ENCODE results near the gene ADNP. TPM values are rescaled to one million over a fixed set of nuclear protein-coding genes. Genes with fewer than 3 reads are reported as not detected.
A peak's percentile ranks its signal among the peaks of the same experiment; 100 is the strongest.

ADNP gene
- polyA plus RNA-seq, 1 experiment: 36.8 TPM

GRCh38 chr20:50900261-50900660 lies 31.0 kb downstream of the ADNP start:
- Histone ChIP-seq H3K9me3 (ENCODE audit: control insufficient read depth, insufficient read depth, low read length) (no peaks in the 10 kb centered on the region), H3K27me3 (ENCODE audit: control insufficient read depth, insufficient read depth, low read length) (no peaks in the 10 kb centered on the region), H3K4me3 (ENCODE audit: low read depth, low read length) (no peak overlapping the region), H3K27ac (ENCODE audit: low read depth, low read length) (no peak overlapping the region)
- DNase-seq (ENCODE audit: low read depth, low spot score): no peak
- CTCF ChIA-PET: interaction anchor here (1.5 kb wide), 1 partner anchor 29 kb away, joined by 5 read pairs; no protein-coding TSS in a partner anchor
- no peak for TF ChIP-seq CTCF (IDR thresholded peaks at IDR 0.05; ENCODE audit: low read depth, low read length)
- POLR2A ChIA-PET: no interaction called here

GRCh38 chr20:50898475-50898874 lies 32.8 kb downstream of the ADNP start:
- Histone ChIP-seq H3K4me3 (ENCODE audit: low read depth, low read length) (no peak overlapping the region), H3K27ac (ENCODE audit: low read depth, low read length) (no peak overlapping the region), H3K27me3 (ENCODE audit: control insufficient read depth, insufficient read depth, low read length) (no peaks in the 10 kb centered on the region), H3K9me3 (ENCODE audit: control insufficient read depth, insufficient read depth, low read length) (no peaks in the 10 kb centered on the region)
- ChIA-PET CTCF (interaction anchor here (0.7 to 2.2 kb wide), 2 partner anchors 31 to 1090 kb away, joined by 4 to 10 read pairs; no protein-coding TSS in a partner anchor), POLR2A (no interaction called here)
- no peak for TF ChIP-seq CTCF (IDR thresholded peaks at IDR 0.05; ENCODE audit: low read depth, low read length)
- DNase-seq (ENCODE audit: low read depth, low spot score): no peak

DNA sequence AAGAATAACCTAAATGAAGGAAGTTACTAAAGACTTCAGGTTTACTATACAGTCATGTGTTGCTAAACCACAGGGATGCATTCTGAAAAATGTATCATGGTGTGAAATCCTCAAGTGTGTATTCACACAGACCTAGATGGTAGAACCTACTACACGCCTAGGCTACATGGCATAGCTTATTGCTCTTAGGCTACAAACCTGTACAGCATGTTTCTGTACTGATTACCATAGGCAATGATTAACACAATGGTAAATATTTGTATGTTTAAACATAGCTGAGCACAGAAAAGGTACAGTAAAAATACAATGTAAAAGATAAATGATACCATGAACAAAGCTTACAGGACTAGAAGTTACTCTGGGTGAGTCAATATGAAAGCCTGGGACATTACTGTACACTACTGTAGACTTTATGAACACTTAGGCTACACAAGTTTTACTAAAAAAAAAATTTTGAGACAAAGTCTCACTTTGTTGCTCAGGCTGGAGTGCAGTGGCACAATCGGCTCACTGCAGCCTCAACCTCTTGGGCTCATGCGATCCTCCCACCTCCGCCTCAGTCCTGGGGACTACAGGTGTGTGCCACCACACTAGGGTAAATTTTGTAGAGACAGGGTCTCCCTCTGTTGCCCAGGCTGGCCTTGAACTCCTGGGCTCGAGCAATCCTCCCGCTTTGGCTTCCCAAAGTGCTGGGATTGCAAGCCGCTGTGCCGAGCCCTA lies 36.0 kb downstream of the ADNP start:
- CTCF ChIA-PET: interaction anchor here (0.6 to 2.4 kb wide), 4 partner anchors 8 to 102 kb away, joined by 3 to 12 read pairs (median 4); partner anchors contain the start of gene BCAS4
- Histone ChIP-seq H3K27me3 (ENCODE audit: control insufficient read depth, insufficient read depth, low read length) (no peaks in the 10 kb centered on the region), H3K4me3 (ENCODE audit: low read depth, low read length) (no peak overlapping the region), H3K27ac (ENCODE audit: low read depth, low read length) (peak overlapping the region; percentile 49), H3K9me3 (ENCODE audit: control insufficient read depth, insufficient read depth, low read length) (no peaks in the 10 kb centered on the region)
- TF ChIP-seq CTCF (IDR thresholded peaks at IDR 0.05; ENCODE audit: low read depth, low read length): no peak
- DNase-seq (ENCODE audit: low read depth, low spot score): peak; percentile 38
- POLR2A ChIA-PET: interaction anchor here (0.6 to 0.9 kb wide), 4 partner anchors 25 to 1023 kb away, joined by 3 to 5 read pairs (median 4); partner anchors contain the start of gene BCAS4

DNA sequence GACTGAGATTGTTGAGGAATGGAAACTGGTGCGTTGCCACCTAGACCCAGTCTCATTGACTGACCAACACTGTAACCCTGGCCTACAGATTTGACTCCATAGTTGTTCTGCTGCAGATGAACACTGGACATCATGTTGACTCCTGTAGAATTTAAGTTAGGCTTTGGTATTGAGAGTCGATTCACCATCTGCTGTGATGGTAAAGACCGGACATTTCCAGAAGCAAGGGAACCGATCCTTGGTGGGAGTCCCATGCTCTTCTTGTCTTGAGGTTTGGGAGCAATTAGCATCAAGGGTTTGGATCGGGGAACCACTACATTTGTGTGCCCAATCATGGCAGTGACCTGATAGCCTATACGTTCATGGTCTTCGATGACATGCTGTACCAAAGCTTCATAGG lies 37.6 kb downstream of the ADNP start:
- H3K9me3 ChIP-seq (ENCODE audit: control insufficient read depth, insufficient read depth, low read length): no peaks in the 10 kb centered on the region
- ChIA-PET POLR2A (no interaction called here), CTCF (no interaction called here)
- no peaks in the 10 kb centered on the region for H3K27me3 ChIP-seq (ENCODE audit: control insufficient read depth, insufficient read depth, low read length)
- H3K4me3 ChIP-seq (ENCODE audit: low read depth, low read length): no peak overlapping the region
- TF ChIP-seq CTCF (IDR thresholded peaks at IDR 0.05; ENCODE audit: low read depth, low read length): no peak
- H3K27ac ChIP-seq (ENCODE audit: low read depth, low read length): no peak overlapping the region
- DNase-seq (ENCODE audit: low read depth, low spot score): no peak

GRCh38 chr20:50892394-50892793 lies 38.8 kb downstream of the ADNP start:
- no peaks in the 10 kb centered on the region for H3K27me3 ChIP-seq (ENCODE audit: control insufficient read depth, insufficient read depth, low read length)
- ChIA-PET POLR2A (no interaction called here), CTCF (interaction anchor here (2.8 kb wide), 1 partner anchor 98 kb away, joined by 11 read pairs; the partner anchor contains the start of gene BCAS4)
- no peaks in the 10 kb centered on the region for H3K9me3 ChIP-seq (ENCODE audit: control insufficient read depth, insufficient read depth, low read length)
- no peak overlapping the region for H3K27ac ChIP-seq (ENCODE audit: low read depth, low read length)
- no peak overlapping the region for H3K4me3 ChIP-seq (ENCODE audit: low read depth, low read length)
- DNase-seq (ENCODE audit: low read depth, low spot score): no peak
- no peak for TF ChIP-seq CTCF (IDR thresholded peaks at IDR 0.05; ENCODE audit: low read depth, low read length)
